GM18499 (cell line): ENCODE measurements around the gene MUC2.
"Not testable (repeated sequence)": the region's sequence is repeated elsewhere in the genome, so short reads cannot be mapped to it uniquely, and the experiment has no call there.

Experiments used
- ATAC-seq: cut with Tn5 transposase; IDR thresholded peaks from one replicate; pipeline ENCODE4 v1.9.1; 2021; ENCODE audit warnings: moderate number of reproducible peaks; ENCODE audit not compliant: insufficient read depth, unreplicated experiment

MUC2 gene

DNA sequence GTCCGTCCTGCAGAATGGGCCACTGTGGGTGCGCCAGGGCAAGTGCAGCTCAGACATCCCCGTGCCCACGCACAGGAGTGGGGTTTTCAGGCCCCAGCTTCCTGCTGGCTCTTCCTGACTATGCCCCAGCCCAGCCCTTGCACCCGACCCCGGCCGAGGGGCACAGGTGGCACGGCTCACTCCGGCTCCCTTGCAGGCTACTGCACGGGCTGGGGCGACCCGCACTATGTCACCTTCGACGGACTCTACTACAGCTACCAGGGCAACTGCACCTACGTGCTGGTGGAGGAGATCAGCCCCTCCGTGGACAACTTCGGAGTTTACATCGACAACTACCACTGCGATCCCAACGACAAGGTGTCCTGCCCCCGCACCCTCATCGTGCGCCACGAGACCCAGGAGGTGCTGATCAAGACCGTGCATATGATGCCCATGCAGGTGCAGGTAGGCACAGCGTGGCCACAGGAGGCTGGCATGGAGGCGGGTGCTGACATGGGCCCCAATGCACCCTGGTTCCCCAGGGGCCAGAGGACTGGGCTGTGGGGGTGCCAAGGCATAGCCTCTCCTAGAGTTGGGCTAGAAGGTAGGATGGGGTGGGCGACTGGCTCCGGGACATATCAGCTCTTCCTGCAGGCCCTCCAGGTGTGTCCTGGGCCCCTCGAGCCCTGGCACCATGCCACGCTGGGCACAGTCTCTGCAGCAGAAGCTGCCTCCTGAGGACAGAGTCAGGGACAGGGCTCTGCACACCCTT, 27.7 kb downstream of the MUC2 start:
- no peak for ATAC-seq

DNA sequence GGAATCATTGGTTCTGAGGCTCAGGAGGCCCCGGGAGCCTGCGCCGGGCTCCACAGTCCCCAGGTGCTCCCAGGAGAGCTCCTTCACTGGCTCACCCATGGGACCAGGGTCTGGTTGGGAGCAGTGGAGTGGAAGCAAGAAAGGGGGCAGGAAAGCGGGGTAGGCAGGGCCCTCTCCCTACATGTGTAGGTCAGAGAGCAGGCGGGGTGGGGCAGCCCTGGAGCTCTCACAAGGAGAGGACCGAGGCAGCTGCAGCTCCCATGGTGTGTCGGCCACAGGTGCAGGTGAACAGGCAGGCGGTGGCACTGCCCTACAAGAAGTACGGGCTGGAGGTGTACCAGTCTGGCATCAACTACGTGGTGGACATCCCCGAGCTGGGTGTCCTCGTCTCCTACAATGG, 28.3 kb downstream of the MUC2 start:
- ATAC-seq = no peak

DNA sequence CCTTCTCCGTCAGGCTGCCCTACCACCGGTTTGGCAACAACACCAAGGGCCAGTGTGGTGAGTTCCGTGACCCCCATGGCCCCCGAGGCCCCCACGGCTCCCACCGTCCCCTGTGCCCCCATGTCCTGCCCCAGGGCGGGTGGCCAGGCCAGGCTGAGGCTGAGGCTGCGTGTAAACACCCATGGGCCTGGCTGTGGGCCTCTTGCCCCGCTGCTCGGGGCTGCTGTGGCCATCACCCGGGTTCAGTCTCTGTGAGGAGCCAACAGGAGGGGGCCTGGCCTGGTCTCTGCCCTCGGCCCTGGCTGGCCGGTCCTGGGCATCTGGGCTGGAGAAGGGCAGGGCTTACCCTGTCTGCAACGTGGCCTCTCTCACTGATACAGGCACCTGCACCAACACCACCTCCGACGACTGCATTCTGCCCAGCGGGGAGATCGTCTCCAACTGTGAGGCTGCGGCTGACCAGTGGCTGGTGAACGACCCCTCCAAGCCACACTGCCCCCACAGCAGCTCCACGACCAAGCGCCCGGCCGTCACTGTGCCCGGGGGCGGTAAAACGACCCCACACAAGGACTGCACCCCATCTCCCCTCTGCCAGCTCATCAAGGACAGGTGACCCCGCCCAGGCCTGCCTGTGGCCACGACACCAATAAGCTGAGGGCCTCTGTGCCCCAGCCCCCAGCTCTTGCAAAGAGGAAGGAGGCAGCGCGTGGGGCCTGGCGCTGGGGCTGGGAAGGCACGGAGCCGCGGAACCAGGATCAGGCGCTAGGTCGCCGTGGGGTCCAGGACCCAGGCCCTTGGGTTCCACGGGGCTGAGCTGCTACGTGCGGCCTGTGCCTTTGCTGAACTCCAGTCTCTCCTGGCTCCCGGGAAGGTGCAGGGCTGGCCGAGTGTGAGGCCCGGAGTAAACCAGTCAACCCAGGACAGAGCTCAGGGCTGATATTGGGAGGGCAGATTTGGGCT, 29.0 kb downstream of the MUC2 start:
- ATAC-seq = no peak

DNA sequence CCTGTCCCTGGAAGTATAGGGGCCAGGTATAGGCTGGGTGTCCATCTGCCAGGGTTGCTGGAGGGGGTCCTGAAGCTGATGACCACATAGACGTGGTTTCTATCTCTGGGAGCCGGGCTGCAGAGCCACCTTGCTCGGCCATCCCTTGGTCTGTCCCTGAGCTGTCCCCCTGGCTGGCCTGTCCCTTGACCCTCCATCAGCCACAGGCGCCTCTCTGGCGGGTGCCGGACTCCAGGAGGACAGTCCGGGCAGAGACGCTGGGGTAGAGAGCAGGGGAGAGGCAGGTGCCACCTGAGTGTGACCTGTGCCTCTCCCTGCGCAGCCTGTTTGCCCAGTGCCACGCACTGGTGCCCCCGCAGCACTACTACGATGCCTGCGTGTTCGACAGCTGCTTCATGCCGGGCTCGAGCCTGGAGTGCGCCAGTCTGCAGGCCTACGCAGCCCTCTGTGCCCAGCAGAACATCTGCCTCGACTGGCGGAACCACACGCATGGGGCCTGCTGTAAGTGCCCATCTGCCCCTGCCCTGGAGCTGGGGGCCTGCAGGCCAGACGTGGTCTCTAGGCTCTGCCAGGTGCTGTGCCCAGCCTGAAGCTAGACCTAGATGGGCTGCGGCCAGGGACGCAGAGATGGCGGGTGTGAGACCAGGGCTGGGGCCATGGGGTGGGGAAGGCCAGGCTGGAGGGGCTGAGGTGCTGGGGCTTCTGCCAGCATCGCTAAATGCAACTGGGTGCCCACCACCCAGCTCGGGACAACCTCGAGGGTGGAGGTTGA, 29.9 kb downstream of the MUC2 start:
- no peak for ATAC-seq

DNA sequence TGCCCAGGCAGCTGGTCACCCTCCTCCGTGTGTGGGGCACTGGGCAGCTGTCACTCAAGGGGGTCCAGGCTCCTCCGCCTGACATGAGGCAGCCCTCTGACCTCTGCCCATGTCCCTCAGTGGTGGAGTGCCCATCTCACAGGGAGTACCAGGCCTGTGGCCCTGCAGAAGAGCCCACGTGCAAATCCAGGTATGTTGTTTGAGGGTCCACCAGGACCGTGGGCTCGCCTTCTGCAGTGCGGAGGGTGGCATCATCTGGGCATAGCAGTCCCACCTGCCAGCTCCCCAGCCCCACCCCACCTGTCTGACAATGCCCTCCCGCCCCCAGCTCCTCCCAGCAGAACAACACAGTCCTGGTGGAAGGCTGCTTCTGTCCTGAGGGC, 30.5 kb downstream of the MUC2 start:
- no peak for ATAC-seq

DNA sequence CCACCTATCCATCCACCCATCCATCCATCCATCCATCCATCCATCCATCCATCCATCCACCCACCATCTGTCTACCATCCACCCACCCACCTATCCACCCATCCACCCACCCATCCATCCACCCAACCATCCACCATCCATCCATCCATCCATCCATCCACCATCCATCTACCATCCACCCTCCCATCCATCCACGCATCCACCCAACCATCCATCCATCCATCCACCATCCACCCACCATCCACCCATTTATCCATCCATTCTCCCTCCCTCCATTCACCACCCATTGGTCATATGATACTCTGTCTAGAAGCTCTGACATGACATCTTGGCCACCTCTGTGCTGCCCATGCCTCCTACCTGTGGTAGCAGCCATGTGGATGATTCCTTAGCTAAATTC, 31.7 kb downstream of the MUC2 start:
- no peak for ATAC-seq

DNA sequence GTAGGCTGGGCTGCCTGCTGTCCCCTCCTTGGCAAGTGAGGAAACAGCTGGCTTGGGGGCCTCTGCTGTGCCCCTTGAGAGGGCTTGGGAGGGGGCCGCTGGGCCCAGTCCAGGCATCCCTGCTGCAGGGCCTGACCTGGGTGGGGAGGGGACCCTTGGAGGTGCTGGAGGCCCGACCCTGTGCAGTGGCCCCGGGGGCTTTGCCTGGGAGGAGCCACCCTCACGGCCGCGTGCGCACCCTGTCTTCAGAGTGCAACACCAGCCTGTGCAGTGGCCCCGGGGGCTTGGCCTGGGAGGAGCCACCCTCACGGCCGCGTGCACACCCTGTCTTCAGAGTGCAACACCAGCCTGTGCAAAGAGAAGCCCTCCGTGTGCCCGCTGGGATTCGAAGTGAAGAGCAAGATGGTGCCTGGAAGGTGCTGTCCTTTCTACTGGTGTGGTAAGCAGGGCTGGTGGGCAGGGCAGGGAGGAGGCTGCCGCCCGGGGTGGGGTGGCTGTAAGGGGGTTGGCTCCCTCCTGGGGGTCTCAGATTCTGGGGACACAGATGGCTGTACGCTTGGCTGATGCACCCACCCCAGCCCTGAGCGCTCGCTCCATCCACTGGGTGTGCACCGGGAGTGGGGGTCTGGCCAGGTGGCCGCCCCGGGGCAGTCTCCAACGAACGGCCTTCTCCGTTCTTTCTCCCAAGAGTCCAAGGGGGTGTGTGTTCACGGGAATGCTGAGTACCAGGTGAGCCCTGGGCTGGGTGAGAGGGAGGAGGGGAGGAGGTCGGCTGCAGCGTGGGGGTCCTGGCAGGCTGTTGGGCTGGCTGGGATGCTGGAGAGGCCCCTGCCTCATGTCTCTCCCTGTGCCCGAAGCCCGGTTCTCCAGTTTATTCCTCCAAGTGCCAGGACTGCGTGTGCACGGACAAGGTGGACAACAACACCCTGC, 32.9 kb downstream of the MUC2 start:
- ATAC-seq = no peak

DNA sequence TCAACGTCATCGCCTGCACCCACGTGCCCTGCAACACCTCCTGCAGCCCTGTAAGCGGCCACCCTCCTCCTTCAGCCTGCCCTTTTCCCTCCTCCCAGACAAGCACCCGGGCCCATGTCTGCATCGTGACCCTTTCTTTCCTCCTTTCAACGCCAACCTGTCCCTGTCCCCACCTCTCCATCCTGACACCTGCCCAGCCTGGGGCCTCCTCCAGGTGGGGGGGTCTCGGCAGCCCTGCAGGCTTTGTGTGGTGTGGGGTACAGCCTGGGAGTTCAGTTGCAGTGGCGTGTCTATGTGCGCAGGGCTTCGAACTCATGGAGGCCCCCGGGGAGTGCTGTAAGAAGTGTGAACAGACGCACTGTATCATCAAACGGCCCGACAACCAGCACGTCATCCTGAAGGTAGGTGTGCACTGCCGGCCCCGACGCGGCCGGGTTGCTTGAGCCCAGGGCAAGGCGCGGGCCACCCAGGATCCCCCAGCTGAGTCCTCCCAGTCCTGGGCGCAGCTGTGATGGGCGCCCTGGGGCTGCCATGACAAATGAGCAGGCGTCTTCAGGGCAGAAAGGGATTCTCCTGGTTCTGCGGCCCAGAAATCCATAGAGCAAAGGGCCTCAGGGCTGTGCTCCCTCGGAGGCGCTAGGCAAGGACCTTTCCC, 33.7 kb downstream of the MUC2 start:
- ATAC-seq = no peak

DNA sequence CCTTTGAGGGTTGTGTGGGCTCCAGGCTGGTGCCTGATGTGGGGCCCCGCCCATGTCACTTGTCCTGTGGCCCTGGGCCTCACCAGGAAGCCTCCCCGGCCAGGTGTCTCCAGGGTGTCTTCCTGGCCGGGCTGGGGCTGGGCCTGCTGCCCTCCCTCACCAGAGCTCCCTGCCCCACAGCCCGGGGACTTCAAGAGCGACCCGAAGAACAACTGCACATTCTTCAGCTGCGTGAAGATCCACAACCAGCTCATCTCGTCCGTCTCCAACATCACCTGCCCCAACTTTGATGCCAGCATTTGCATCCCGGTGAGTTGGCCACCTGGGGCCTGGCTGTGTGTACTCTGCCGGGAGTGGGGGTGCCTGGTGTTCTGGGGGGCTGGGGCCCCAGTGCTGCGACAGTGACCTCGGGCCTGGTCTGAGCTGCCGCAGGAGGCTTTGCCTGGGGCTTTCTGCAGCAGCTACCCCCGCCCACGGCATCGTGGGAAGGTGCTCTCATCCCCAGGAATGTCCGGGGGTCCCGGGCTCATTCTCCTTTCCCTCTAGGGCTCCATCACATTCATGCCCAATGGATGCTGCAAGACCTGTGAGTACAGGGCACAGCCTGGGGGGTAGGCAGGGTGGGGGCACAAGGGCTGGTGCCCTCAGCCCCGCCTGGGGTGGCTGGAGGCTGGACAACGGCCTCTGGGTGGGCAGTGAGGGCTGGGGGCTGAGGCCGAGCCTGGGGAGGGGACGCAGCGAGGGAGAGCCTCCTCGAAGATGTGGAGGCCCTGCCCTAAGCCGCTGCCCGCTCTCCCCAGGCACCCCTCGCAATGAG, 34.6 kb downstream of the MUC2 start:
- ATAC-seq = no peak

DNA sequence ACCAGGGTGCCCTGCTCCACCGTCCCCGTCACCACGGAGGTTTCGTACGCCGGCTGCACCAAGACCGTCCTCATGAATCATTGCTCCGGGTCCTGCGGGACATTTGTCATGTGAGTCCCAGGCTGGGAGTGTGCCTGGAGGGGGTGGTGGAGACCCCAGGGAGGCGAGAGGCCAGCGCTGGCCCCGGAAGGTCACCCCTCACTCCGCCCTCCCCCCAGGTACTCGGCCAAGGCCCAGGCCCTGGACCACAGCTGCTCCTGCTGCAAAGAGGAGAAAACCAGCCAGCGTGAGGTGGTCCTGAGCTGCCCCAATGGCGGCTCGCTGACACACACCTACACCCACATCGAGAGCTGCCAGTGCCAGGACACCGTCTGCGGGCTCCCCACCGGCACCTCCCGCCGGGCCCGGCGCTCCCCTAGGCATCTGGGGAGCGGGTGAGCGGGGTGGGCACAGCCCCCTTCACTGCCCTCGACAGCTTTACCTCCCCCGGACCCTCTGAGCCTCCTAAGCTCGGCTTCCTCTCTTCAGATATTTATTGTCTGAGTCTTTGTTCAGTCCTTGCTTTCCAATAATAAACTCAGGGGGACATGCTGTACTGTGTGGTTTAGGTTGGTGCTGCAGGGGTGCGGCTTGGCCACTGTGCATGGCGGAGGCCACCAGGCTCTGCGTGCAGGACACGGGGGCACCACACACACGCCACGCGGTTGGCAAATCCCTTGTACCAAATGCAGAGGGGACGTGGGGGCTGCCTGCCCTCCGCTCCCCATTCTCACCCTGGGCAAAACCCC, 35.4 kb downstream of the MUC2 start:
- ATAC-seq = no peak

DNA sequence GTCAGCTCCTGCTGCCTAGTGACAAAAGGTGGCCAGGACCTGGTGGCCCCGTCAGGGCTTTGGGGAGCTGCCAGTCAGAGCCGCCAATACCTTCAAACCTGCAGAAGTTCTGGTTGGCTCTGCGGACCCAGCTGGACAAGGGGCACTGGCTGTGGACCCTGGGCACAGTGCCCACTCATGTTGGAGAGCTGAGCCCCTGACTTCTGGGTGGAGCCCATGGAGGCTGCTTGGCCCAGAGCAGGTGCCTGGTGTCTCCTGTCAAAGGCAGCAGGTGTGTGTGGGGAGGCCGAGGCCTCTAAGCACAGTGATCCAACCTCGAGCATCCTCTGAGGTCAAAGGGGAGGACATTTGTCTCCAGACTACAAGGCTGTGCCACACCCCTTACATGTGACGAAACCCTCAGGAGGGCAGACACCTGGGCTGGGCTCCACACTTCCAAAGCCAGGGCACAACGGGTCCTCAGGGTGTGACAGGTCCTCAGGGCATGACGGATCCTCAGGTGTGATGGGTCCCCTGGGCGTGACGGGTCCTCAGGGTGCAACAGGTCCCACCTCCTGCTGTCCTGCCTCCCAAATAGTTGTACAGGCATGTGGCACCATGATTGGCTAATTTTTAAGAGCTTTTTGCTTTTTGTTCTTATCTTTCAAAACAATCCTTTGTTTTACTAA, 37.0 kb downstream of the MUC2 start:
- no peak for ATAC-seq

DNA sequence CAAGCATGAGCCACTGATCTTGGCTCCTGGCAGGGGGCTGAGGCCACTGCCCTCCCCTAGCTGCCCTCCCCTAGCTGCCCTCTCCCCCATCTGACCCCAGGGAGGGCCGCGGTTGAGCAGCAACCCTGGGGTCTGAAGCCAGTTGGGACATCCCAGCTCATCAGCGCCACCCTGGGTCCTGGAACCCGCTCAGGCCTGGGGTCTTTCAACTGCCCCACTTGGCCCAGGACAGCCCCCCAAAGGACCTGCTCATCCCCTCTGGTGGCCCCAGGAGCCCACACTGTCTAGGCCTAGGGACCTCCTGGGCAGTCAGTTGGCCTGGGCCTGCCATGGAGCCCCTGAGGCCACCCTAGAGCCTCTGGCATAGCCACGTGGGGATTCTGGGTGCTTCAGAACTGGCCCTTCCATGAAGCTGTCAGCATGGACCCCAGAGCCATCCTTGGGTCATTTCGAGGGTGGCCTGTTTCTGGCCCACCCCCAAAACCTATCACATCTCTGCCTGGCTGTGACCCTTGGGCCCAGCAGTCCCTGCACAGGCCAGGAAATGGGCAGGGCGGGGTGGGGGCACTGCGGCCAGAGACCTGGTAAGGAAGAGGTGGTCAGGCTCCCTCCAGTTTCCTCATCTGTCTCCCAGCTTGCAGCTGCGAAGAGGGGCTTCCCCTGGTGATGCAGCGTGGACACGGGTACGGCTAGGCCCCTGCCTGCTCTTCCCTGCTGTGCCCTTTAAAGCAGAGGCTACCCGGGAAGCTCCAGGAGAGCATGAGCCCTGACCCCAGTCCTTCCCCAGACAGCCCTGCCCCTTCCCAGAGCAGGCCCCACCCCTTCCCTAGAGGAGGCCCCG, 37.9 kb downstream of the MUC2 start:
- ATAC-seq = no peak

DNA sequence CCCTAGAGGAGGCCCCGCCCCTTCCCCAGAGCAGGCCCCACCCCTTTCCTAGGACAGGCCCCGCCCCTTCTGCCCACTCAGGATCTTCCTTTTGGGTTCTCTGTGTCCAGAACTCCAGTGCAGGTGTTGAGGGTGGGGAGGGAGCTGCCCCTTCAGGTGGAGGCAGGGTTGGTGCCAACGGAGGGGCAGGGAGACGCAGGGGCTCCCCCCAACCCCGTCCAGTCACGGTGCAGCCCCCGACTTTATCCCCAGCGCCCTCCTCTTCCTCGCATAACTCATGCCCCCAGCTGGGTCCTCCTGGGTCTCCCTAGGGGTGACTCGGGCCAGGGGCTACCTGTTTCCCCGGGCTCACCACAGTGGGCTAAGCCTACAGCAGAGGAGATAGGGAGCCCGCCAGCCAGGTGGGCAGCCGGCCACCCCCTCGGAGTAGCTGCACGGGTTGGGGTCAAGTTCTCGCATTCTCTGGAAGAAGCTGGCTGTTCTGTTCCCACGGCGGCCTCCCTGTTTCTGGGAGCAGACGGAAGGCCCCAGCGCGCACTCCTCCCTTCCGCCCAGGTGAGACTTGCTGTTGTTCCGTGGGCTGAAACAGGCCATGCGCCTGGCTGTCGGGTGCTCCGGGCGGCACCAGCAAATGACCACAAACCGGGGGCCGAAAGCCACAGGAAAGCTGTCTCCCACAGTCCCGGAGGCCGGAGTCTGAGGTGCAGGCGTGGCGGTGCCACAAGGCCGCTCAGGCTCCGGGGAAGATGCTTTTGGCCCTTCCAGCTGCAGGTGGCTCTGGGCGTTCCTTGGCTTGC, 38.9 kb downstream of the MUC2 start:
- no peak for ATAC-seq

DNA sequence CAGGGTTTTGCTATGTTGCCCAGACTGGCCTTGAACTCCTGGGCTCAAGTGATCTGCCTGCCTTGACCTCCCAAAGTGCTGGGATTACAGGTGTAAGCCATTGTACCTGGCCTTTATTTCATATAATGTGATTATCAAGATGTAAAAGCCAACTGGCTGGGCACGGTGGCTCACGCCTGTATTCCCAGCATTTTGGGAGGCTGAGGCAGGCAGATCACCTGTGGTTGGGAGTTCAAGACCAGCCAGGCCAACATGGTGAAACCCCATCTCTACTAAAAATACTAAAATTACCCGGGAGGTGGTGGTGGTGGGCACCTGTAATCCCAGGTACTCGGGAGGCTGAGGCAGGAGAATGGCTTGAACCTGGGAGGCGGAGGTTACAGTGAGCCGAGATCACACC, 40.6 kb downstream of the MUC2 start:
- not testable (repeated sequence) for ATAC-seq

DNA sequence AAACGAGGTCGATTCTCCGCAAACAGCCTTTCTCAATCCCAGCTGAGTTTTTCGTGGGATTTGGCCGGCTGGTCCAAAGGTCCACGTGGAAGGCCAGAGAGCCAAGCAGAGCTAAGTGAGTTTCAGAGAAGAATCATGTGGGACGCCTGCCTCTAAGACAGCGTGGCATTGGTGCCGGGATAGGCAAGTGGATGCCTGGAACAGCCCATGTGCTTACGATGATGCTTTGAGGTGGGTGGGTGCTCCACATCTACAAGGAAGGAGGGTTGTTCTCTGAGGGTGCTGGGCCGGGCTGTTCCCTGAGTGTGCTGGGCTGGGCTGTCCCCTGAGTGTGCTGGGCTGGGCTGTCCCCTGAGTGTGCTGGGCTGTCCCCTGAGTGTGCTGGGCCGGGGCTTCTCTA, 41.4 kb downstream of the MUC2 start:
- ATAC-seq = no peak
